Measurements from ENCODE around the gene C5orf22.

The C5orf22 gene

DNA sequence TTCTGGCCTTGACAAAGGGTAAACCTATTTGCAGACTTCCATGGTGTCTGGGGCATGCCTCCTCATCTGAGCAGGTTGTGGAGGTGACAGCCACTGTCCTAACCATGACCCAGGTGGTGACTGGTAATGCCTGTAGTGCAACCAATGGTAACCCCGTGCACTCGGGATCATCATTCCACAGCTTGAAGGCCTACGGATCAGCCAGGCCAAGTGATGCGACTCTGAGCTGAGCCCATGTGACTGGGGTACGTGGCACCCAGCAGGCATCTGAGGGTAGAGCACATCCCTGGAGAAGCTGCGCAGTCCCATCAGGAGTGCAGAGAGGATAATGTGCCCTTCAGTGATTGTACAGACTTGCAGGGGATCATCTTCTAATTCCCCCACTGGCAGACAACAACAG lies 35.2 kb upstream of the C5orf22 start:
- no peak for DNase-seq (ENCODE audit: extremely low read depth, low read depth)
- TF ChIP-seq, protein P1, sequence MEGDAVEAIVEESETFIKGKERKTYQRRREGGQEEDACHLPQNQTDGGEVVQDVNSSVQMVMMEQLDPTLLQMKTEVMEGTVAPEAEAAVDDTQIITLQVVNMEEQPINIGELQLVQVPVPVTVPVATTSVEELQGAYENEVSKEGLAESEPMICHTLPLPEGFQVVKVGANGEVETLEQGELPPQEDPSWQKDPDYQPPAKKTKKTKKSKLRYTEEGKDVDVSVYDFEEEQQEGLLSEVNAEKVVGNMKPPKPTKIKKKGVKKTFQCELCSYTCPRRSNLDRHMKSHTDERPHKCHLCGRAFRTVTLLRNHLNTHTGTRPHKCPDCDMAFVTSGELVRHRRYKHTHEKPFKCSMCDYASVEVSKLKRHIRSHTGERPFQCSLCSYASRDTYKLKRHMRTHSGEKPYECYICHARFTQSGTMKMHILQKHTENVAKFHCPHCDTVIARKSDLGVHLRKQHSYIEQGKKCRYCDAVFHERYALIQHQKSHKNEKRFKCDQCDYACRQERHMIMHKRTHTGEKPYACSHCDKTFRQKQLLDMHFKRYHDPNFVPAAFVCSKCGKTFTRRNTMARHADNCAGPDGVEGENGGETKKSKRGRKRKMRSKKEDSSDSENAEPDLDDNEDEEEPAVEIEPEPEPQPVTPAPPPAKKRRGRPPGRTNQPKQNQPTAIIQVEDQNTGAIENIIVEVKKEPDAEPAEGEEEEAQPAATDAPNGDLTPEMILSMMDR (IDR thresholded peaks at IDR 0.05; ENCODE audit: low read depth, low read length): no peak

DNA sequence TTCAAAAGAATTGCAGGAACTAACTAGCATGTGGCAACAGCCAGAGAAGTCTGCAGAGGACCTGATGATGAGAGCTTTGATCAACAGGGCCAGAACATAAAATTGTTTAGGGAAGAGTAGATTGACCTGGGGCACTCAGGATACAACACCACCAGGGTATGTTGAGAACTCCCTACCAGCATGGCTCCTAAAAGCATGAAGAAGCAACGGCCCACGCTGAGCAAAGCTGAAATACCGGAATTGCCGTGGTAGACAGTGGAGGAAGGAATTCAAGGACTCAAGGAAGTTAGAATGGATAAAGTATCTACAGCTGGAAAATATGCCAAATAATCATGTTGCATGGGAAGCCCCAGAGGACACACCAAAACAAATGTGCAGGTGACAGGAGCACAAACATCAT lies 31.8 kb upstream of the C5orf22 start:
- DNase-seq (ENCODE audit: extremely low read depth, low read depth): no peak
- TF ChIP-seq, protein P1 (IDR thresholded peaks at IDR 0.05; ENCODE audit: low read depth, low read length): no peak

DNA sequence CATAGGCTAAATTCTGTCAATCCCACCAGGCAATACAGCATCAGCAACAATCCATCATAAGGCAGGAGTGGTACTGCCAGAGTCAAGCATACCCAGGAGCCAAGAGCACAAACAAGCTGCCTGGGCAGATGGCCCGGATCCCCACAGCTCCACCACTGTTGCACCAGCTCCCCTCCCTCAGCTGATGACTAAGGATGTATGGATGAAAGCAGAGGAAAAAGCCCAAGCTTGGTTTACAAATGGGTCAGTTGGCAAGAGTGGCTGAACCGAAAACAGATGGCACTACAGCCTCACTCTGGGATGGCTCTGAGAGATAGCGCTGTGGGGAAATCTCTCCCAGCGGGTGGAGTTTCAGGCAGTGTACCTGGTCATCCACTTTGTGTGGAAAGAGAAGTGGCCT lies 29.6 kb upstream of the C5orf22 start:
- no peak for DNase-seq (ENCODE audit: extremely low read depth, low read depth)
- TF ChIP-seq, protein P1 (IDR thresholded peaks at IDR 0.05; ENCODE audit: low read depth, low read length): no peak

DNA sequence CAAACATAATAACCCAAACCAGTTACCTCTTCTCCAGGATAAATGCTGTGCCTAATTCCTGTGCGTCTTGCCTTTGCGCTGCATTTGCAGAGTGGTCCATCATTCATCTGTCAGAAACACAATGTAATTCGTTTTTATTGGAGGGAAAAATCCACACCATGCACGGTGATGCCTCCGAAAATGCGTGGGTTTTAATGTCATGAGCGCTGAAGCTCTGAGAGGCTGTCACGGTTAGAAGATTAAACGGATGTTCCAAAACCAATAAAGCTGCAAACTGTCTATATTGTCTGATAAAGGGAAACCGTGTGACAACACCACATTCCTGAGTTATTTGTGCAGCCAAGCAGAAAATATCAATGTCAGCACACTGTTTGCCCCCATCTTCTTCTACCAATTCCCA lies 27.6 kb upstream of the C5orf22 start:
- TF ChIP-seq, protein P1 (IDR thresholded peaks at IDR 0.05; ENCODE audit: low read depth, low read length): no peak
- no peak for DNase-seq (ENCODE audit: extremely low read depth, low read depth)

DNA sequence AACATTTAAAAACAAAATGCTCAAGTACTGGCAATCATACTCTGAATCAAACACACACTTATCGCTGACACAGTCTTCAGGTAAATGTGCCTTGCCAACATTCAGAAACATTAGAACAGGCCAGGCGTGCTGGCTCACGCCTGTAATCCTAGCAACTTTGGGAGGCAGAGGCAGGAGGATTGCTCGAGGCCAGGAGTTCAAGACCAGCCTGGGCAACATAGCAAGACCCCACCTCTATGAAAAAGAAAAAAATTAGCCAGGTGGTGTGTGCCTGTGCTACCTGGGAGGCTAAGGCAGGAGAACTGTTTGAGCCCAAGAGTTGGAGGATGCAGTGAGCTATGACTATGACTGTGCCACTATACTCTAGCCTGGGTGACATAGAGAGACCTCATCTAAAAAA lies 20.8 kb upstream of the C5orf22 start:
- TF ChIP-seq, protein P1 (IDR thresholded peaks at IDR 0.05; ENCODE audit: low read depth, low read length): no peak

DNA sequence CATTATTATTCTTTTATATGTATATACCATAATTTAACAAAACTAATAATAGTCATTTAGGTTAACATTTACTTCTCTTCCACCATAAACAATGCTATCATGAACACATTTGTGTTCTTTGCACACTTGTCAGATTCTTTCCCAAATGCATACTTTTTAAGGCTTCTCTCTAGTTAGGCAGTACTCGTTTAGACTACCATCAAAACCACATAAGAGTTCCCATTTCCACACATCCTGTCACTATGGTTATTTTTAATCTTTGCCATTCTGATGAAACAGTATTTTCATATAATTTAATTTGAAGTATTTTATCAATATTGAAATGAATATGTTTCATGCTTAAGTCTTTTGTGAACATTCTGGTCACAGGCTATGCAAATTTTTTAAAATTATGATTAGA lies 15.3 kb upstream of the C5orf22 start:
- DNase-seq (ENCODE audit: extremely low read depth, low read depth): no peak
- TF ChIP-seq, protein P1 (IDR thresholded peaks at IDR 0.05; ENCODE audit: low read depth, low read length): no peak

More for the DNA sequence above, 20.8 kb upstream of the C5orf22 start:
- no peak for DNase-seq (ENCODE audit: extremely low read depth, low read depth)

DNA sequence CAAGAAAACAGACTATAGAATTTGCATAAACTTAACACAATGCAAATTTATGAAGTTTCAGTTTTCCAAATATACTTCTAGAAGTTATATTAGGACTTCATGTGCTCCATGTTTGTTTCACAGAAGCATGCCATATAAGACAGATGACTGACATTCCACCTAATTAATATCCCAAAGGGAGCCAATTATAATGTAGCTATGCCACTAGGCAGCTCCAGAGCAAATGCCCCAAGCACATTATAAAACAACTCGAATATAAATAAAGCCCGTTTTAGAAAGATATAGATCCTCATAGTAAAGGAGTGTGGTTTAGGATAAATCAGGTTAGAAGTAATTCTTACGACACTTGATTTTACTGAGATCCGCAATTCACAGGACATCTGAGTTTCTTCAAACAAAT lies 9.1 kb upstream of the C5orf22 start:
- TF ChIP-seq, protein P1 (IDR thresholded peaks at IDR 0.05; ENCODE audit: low read depth, low read length): no peak
- no peak for DNase-seq (ENCODE audit: extremely low read depth, low read depth)

Measured in AG09319 (cell line).